ENCODE results near the gene CLDN10. TPM values are rescaled to one million over a fixed set of nuclear protein-coding genes. Genes with fewer than 3 reads are reported as not detected.

Gene CLDN10
- total RNA-seq, 1 experiment from 2014 or later = not detected

DNA sequence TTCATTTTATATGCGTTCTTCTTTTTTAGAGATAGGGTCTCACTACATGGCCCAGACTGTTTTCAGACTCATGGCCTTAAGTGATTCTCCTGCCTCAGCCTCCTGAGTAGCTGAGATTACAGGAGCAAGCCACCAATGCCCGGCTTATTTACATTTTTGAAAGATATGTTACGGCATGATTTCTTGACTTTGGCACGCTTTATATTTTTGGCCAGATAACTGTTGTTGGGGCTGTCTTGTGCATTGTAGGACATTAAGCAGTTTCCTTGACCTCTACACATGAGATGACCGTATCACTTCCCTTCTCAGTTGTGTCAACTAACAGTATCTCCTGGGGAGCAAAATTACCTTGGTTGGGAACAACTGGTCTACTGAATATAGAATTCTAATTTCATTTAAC, 28.9 kb upstream of the CLDN10 start:
- peaks cover 10% of the 10 kb centered on the region for H3K4me1 Mint-ChIP-seq (ENCODE audit: low read depth, unreplicated experiment)
- H3K36me3 ChIP-seq (ENCODE audit: control insufficient read depth, insufficient read depth, low read length) = no peaks in the 10 kb centered on the region
- ChIA-PET CTCF (no interaction called here), POLR2A (no interaction called here)
- H3K27me3 Mint-ChIP-seq (ENCODE audit: insufficient read depth, unreplicated experiment) = peaks cover 3% of the 10 kb centered on the region
- DNase-seq = no peak
- no TSS peak for BruUV-seq (replicated peaks)
- H3K4me1 ChIP-seq = 0 out of 2 replicates have a peak, but pooled peaks cover 4% of the 10 kb centered on the region
- no peaks in the 10 kb centered on the region for H3K9me3 Mint-ChIP-seq (ENCODE audit: unreplicated experiment)
- H3K36me3 Mint-ChIP-seq (ENCODE audit: insufficient read depth, unreplicated experiment) = no peaks in the 10 kb centered on the region
- TF ChIP-seq CTCF (IDR thresholded peaks at IDR 0.05; ENCODE audit: insufficient read depth in 1 of 2, low read depth in 1 of 2, low read length in 1 of 2, severe bottlenecking in 1 of 2, unreplicated experiment in 1 of 2) = no peak
- H3K27ac Mint-ChIP-seq (ENCODE audit: unreplicated experiment) = no peak overlapping the region
- no peak overlapping the region for H3K4me3 Mint-ChIP-seq (ENCODE audit: unreplicated experiment)
- no peaks in the 10 kb centered on the region; the same call in 1 of the 2 replicates for H3K27me3 ChIP-seq (replicated peaks; ENCODE audit: control insufficient read depth, insufficient read depth, low read length)
- H3K9me3 ChIP-seq = no peaks in the 10 kb centered on the region
- no peak overlapping the region for H3K4me3 ChIP-seq (ENCODE audit: low read depth, low read length)
- intact Hi-C loops (cut with micrococcal nuclease; ENCODE audit: unreplicated experiment) = no loop called here

- no TSS peak for BruUV-seq (replicated peaks)
- no peak for TF ChIP-seq CTCF (IDR thresholded peaks at IDR 0.05; ENCODE audit: insufficient read depth in 1 of 2, low read depth in 1 of 2, low read length in 1 of 2, severe bottlenecking in 1 of 2, unreplicated experiment in 1 of 2)
- H3K4me1 ChIP-seq = 0 out of 2 replicates have a peak, but pooled peaks cover 4% of the 10 kb centered on the region
- POLR2A ChIA-PET = no interaction called here
- peaks cover 10% of the 10 kb centered on the region for H3K4me1 Mint-ChIP-seq (ENCODE audit: low read depth, unreplicated experiment)
- no peaks in the 10 kb centered on the region for H3K36me3 Mint-ChIP-seq (ENCODE audit: insufficient read depth, unreplicated experiment)
- no peak overlapping the region for H3K4me3 Mint-ChIP-seq (ENCODE audit: unreplicated experiment)
- H3K27ac Mint-ChIP-seq (ENCODE audit: unreplicated experiment) = no peak overlapping the region
- intact Hi-C loops (cut with micrococcal nuclease; ENCODE audit: unreplicated experiment) = no loop called here
- H3K27me3 Mint-ChIP-seq (ENCODE audit: insufficient read depth, unreplicated experiment) = peaks cover 3% of the 10 kb centered on the region
- no peaks in the 10 kb centered on the region for H3K9me3 Mint-ChIP-seq (ENCODE audit: unreplicated experiment)
- no peak overlapping the region for H3K4me3 ChIP-seq (ENCODE audit: low read depth, low read length)
- DNase-seq = no peak
- H3K9me3 ChIP-seq = no peaks in the 10 kb centered on the region
- H3K27me3 ChIP-seq (replicated peaks; ENCODE audit: control insufficient read depth, insufficient read depth, low read length) = no peaks in the 10 kb centered on the region
- CTCF ChIA-PET = no interaction called here
- no peaks in the 10 kb centered on the region for H3K36me3 ChIP-seq (ENCODE audit: control insufficient read depth, insufficient read depth, low read length)
These were observed 28.1 kb upstream of the CLDN10 start for GRCh38 chr13:95524264-95524901.

- ChIA-PET POLR2A (no interaction called here), CTCF (no interaction called here)
- H3K4me3 Mint-ChIP-seq (ENCODE audit: unreplicated experiment) = no peak overlapping the region
- no peak for TF ChIP-seq CTCF (IDR thresholded peaks at IDR 0.05; ENCODE audit: insufficient read depth in 1 of 2, low read depth in 1 of 2, low read length in 1 of 2, severe bottlenecking in 1 of 2, unreplicated experiment in 1 of 2)
- Histone ChIP-seq H3K9me3 (no peaks in the 10 kb centered on the region), H3K4me3 (ENCODE audit: low read depth, low read length) (no peak overlapping the region), H3K27me3 (replicated peaks; ENCODE audit: control insufficient read depth, insufficient read depth, low read length) (no peaks in the 10 kb centered on the region), H3K4me1 (0 out of 2 replicates have a peak, but pooled peaks cover 4% of the 10 kb centered on the region), H3K36me3 (ENCODE audit: control insufficient read depth, insufficient read depth, low read length) (no peaks in the 10 kb centered on the region)
- no peak for DNase-seq
- peaks cover 10% of the 10 kb centered on the region for H3K4me1 Mint-ChIP-seq (ENCODE audit: low read depth, unreplicated experiment)
- intact Hi-C loops (cut with micrococcal nuclease; ENCODE audit: unreplicated experiment) = no loop called here
- no peaks in the 10 kb centered on the region for H3K27me3 Mint-ChIP-seq (ENCODE audit: insufficient read depth, unreplicated experiment)
- H3K36me3 Mint-ChIP-seq (ENCODE audit: insufficient read depth, unreplicated experiment) = no peaks in the 10 kb centered on the region
- H3K27ac Mint-ChIP-seq (ENCODE audit: unreplicated experiment) = no peak overlapping the region
- no peaks in the 10 kb centered on the region for H3K9me3 Mint-ChIP-seq (ENCODE audit: unreplicated experiment)
- no TSS peak for BruUV-seq (replicated peaks)
These were observed 24.6 kb upstream of the CLDN10 start for GRCh38 chr13:95527955-95528354.
